Pons (tissue), 1 donor: ENCODE measurements around the gene SMCHD1.
A peak's percentile ranks its signal among the peaks of the same experiment; 100 is the strongest.
"Not testable (repeated sequence)": the region's sequence is repeated elsewhere in the genome, so short reads cannot be mapped to it uniquely, and the experiment has no call there.

Source experiments
- DNase-seq: peaks from one replicate; pipeline ENCODE4 v3.0.0-alpha.2; 2016; ENCODE audit warnings: low spot score

Gene SMCHD1

DNA sequence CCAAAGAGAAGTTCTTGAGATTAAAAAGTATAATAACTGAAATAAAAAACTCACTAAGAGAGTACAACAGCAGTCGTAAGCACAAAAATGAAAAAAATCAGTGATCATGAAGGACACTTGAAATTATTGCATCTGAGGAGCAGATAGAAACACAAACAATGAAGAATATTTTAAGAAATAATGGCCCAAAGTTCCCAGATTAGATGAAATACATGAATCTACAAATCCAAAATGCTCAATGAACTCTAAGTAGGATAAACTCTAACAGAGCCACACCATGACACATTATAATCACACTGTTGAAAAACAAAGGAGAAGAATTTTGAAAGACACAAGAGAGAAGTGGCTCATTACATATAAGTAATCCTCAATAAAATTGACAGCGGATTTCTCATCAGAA, 159.4 kb downstream of the SMCHD1 start:
- no peak for DNase-seq

DNA sequence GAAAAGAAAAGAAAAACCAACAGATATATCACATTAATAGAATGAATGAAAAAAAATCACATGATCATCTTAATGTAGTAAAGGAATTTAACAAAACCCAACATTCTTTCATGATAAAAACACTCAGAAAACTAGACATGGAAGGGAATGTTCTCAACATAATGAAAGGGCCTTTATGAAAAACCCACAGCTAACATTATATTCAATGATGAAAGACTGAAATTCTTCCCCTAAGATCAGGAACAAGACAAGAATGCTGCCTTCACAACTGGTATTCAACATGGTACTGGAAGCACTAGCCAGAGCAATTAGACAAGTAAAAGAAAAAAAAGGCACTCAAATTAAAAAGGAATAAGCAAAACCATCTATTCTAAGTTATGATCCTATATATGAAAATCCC, 162.8 kb downstream of the SMCHD1 start:
- no peak for DNase-seq

DNA sequence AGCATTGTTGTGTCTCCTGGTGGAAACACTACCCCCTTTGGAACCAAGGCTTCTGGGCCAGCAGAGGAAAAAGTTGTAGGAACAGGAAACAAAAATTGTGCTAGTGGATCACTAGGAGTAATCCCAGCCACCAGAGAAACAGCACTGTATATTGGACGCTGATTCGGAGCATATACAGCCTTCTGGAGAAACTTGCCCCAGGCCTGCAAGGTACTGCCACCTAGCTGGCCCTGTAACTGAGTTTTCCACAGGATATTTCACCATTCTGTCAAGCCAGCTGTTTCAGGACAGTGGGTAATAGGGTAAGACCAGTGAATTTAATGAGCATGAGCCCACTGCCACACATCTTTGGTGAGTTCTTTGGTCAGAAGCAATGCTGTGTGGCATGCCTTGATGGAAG, 166.2 kb downstream of the SMCHD1 start:
- DNase-seq: no peak

DNA sequence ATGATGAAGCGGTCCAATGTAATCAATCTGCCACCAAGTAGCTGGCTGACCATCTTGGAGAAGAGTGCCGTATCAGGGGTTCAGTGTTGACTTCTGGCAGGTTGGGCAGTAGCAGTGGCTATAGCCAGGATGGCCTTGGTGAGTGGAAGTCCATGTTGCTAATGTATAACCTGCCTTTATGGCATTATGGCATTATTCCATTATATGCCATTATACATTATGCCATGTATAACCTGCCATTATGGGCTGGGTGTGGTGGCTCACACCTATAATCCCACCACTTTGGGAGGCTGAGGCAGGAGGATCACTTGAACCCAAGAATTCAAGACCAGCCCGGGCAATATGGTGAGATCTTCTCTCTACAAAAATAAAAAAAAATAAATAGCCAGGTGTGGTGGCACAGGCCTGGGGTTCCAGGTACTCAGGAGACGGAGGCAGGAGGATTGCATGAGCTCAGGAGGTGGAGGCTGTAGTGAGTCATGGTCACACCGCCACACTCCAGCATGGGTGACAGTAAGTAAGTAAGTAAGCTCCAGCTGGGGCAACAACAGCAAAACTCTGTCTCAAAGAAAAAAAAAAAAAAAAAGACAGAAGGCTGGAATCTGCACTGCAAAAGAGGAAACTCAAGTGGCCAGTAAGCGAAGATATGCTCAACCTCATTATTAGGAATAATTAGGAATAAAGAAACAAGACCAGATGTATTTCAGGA, 166.8 kb downstream of the SMCHD1 start:
- no peak for DNase-seq

DNA sequence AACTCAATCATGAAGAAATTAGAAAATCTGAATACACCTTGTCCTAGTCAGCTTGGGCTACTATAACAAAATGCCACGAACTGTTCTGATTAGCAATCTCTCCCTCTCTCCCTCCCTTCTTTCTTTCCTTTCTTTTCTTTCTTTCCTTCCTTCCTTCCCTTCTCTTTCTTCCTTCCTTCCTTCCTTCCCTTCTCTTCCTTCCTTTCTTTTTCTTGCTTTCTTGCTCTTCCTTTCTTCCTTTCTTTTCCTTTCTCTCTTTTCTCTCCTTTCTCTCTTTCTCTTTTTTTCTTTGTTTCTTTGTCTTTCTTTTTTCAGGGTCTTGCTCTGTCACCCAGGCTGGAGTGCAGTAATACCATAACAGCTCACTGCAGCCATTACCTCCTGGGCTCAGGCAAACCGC, 167.7 kb downstream of the SMCHD1 start:
- DNase-seq: no peak

DNA sequence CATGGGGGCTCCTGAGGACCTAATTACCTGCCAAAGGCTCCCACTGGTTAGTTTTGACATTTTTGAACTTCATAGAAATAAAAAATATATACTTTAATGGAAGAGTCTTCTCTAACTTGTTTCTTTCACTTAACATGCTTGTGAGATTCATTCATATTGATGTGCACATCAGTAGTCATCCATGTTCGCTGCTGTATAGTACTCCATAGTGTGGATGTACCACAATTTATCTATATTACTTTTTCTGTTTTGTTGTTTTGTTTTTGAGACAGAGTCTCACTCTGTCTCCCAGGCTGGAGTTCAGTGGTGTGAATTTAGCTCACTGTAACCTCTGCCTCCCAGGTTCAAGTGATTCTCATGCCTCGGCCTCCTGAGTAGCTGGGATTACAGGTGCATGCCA, 168.4 kb downstream of the SMCHD1 start:
- DNase-seq: no peak

DNA sequence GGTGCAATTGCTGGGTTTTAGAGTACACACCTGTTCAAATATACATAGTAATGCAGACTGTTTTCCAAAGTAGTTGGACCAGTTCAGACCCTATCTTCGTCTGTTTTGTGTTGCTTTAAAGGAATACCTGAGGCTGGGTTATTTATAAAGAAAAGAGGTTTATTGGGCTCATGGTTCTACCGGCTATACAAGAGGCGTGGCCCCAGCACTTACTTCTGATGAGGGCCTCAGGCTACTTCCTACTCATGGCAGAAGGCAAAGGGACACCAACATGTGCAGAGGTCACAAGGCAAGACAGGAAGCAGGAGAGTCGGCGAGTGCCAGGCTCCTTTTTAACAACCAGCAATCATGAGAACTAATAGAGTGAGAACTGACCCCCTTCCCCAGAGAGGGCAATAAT, 169.3 kb downstream of the SMCHD1 start:
- no peak for DNase-seq

DNA sequence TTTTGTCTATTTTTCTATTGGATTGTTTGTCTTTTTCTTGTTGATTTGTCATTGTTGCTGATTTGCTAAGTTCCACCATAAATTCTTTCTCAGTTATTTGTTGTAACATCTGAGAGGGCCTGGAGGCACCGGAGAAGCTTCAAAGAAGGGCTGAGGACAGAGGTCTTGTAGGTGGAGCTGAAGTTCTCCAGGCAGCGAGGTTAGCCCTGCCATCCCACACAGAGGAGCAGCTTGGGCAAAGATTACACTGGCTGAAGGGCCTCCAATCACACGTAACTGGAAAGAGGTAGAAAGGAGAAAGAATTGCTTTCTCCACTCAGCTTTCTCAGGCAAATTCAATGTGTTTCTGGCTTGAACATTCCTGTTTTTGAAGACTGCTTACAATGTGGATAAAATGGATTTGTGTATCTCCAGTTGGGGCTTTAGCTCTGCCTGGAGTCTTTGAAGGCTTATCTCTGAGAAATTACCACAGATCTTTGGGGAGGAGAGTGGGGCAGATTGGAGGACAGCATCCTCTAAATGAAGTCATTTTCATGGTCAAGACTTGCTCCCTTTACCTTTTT, 170.2 kb downstream of the SMCHD1 start:
- no peak for DNase-seq

DNA sequence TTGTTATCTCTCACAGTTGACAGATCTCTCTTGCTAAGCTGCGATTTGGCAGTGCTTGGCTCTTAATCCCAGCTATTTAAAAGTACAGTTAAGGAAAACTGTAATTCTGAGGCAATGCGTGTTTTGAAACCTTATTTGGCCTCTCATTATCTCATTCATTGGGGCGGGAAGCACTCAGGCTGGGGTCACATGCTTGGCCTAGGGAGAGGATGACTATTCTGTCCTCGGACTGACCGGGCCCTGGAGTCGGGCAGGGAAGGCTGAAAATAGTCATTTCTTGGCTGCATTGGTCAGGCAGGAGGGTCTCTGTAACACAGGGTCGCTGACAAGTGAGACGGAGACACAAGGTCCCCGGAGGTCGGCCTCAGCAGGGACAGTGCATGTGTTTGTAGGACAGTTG, 171.1 kb downstream of the SMCHD1 start:
- DNase-seq: no peak

DNA sequence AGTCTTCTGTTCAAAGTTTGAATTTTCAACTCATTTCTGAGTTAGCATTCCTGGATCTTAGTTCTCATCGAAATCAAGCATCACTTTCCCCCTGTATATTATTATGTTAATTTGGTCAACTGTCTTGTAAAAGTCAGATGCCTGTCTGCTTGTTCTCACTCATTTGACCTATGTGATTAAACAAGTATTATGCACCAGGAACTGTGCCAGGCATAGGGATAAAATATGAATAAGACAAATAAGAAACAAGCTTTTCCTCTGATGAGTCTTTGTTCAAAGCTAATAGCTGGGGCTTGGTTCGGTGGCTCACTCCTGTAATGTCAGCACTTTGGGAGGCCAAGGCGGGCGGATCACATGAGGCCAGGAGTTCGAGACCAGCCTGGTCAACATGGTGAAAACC, 171.5 kb downstream of the SMCHD1 start:
- DNase-seq: no peak

DNA sequence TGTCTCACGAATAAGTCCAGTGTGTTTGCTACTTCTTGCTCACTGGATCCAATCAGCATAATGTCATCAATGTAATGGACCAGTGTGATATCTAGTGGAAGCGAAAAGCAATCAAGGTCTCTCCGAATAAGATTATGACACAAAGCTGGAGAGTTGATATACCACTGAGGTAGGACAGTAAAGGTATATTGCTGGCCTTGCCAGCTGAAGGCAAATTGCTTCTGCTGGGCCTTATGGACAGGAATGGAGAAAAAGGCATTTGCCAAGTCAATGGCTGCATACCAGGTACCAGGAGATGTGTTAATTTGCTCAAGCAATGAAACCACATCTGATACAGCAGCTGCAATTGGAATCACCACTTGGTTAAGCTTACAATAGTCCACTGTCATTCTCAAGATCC, 180.6 kb downstream of the SMCHD1 start:
- not testable (repeated sequence) for DNase-seq

DNA sequence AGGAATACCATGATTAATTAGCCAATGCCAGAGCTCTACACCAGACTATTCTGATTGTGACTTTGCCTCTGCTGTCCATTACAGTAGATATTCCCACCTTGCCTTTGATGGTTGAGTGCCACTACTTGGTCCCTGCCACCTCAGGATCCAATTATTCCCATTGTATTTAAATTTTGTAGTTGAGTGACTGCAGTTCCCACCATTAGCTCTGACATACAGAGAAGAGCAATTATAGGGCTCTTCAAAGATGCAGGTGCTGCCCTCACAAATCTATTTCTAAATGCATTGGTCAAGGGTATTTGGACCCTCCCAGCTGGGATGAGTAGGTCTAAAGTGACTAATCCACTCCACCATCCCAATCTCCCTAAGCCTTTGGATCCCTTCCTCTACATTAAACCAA, 181.8 kb downstream of the SMCHD1 start:
- not testable (repeated sequence) for DNase-seq

DNA sequence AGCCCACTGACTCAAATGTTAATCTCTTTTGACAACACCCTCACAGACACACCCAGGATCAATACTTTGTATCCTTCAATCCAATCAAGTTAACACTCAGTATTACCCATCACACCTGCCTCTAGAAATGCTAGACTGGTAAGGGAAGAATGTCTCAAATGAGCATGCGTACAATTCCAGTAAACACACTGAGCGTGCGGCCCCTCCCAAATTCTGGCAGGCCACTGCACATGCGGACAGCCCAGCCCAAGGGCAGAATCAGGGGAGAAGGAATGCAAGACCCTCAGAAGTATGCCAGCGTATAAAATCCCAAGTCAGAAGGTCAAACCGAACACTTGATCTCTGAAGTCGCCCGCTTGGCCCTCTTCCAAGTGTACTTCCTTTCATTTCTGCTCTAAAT, 183.7 kb downstream of the SMCHD1 start:
- no peak for DNase-seq

DNA sequence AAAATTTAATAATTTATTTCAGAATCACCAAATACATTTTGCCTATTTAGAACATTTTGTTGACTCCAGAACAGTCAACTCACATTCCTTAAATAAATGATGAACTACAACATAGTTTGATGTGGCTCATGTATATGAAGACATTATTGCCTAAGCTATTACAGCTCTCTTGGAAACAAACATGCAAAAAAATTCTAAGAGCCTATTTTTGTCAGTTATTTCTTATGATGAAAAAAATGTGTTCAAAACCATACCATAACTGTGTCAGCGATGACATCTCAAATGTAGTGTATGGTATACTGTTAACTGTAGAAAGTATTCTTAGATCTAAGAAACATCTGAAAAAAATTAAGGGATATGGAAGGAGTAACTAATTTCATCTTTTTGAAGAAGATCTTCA, 185.0 kb downstream of the SMCHD1 start:
- no peak for DNase-seq

DNA sequence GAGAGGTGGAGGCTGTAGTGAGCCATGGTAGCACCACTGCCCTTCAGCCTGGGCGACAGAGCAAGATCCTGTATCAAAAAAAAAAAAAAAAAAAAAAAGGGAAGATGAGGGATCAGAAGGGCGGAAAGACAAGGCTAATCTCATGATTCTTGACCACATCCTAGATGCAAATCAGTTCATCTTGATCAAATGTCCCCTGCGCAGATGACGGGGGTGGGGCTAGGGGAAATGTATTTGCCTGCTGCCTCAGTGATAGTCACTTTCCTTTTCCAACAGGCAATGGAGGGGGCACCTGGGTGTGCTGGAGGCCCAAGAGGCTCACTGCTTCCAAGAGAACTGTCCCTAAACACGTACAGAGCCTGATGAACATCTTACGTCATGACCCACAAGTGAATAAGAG, 187.6 kb downstream of the SMCHD1 start:
- DNase-seq: no peak

DNA sequence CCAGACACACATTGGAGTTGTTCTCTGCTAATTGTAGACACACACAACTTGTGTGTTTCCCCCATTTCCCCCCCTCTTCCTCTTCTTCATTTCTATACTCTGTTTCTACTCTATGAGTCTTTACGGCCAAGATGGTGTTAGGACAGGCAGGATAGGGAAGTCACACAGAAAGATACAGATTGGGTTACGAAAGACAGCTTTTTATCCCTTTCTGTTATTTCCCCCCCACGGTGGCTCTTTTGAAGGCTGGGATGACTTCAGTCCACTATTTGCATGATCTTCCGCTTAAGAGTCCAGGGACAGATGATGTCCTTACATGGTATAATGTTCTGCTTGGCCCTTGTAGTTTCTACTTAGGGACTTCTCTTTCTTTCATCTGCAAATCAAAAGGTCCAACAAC, 189.6 kb downstream of the SMCHD1 start:
- DNase-seq: no peak

DNA sequence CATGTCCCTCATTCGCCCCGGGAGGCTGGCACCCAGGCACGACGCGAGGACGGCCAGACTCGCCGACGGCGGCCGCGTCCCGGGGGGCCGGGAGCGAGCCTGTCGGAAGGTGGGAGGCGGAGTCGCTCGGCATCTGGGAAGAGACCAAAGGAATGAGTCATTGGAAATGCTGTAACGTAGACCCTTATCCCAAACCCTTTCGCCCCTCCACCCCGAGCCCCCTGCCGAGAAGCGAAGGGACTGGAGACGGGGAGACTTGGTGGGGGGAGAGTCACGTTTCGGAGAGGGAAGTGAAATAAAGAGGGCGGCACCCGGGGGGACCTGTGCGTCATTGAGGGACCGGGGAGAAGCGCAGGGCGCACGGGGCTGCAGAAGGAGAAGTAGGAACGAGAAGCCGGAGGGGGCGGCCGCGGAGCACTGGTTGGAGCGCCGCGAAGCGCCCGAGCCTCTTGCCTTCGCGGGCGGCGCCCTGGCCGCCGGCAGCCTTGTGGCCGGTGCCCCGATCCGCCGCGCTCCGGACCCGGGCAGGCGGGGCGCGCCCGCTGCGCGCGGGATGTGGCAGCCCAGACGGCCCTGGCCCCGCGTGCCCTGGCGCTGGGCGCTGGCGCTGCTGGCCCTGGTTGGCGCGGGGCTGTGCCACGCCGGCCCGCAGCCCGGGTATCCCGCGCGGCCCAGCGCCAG, 191.2 kb downstream of the SMCHD1 start, which contains the start of gene EMILIN2:
EMILIN2 (plus strand) TSS at position 371 of the 681 bp plus-strand sequence; CDS start at position 554, 183 bp downstream.
- DNase-seq: no peak

DNA sequence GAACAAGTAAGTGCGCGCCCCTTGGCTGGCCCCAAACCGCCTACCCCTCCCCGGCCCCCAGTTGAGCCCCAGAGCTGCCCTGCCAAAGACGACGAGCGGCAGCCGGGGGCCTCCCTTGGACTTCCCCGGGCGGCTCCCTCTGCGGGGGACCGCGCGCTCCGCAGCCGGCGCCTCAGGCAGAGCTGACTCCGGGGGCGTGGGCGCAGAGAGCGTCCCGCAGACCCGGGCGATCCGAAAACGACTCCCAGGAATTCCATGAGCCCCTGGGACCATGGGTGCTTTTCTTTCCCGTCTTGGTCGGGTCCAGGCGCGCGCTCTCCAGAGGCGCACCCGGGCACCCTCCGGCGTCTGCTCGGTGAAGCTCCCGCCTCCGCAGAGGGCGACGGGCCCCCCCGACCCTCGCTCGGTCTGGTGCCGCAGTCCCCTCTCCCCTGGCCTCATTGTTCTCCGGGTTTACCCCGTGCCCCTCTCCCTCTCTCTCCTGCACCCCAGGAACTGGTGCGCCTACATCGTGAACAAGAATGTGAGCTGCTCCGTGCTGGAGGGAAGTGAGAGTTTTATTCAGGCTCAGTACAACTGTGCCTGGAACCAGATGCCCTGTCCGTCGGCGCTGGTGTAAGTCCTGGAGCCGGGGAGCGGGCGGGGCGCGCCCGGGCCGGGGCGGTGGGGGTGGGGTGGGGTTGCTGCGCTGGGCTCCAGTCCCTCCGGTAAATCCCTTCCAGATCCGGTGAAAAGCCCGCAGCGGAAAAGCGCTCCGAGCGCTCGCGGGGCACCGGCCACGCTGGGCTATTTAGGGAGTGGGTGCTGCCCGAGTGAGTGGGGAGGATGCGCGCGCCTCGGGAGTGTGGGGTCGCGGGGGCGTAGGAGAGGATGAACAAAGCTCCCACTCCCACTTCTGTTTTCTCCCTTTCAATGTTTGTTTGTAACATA, 192.1 kb downstream of the SMCHD1 start:
- no peak for DNase-seq

DNA sequence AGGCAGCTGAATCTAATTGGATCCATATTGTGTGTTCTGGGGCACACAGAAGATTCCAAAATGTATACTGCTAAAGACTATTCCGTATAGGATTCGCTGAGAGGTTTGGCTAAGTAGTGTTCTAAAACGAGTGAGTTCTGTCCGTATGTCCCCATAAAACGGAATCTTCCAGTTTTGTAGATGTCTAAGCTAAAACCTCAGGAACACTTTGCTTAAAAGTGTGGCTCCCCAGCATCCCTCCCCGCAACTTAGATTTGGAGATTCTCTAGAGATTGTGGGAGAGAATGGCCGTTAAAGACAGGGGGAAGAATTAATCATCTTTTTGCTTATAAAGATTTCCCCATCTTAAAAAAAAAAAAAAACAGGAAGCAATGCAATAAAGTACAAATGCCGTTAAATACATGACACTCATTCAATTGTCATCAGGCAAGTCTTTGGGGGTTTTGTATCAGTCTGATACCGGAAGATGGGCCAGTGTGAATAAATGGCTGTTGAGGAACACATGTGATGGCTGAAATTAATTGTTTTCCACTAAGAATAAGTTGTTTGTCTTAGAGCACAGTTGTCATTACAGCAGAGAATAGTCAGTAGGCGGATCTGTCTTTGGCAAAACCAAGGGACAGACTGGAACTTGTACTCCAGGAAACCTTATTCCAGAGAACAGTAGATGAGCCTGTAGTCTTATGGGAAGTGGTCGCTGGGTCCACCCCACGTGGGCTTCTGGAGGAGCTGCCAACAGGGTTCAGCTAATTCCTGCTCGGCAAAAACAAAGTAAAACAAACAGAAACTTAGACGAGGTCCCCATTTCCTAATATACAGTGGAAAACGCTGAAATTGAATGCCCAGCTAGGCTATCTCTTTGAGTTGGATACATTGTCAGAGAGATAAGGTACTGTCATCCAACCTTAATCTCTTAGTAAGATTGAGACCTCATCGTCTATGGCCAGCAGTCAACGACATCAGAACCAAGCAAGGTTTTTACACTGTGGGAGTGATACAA, 193.0 kb downstream of the SMCHD1 start:
- DNase-seq: peak; percentile 91

DNA sequence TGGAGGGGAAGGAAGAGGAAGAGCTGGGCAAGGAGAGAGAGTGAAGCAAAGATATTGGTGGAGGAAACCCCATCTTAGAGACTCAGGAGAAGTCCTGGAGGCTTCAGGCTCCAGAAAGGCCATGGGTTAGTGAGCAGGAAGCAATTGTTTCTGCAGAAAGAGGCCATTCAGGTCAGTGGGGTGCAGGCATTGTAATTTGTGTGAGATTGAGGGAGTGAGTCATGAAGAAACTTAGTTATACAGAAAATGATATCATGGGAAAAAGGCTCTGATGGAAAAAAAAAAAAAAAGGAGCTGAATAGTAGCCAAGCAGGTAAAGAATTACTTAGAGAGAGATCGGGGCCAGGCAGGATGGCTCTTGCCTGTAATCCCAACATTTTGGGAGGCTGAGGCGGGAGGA, 195.3 kb downstream of the SMCHD1 start:
- DNase-seq: no peak

DNA sequence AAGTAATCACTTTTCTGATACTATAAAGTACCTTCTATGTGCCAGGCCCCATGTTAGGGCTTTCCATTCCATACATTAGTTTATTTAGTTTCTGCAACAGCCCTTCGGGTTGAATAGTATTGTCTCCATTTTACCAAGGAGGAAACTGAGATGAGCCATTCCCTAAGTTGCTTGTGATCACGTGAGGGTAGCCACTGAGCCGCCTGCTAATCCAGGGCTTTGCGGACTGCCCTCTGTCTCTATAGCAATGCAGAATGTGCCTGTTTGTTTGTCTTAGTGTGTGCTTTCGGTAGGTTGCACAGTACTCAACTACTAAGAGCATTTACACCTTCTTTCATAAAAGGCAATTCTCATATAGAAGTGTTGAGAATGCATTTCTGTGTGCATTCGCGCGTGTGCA, 196.2 kb downstream of the SMCHD1 start:
- no peak for DNase-seq
